Measurements from ENCODE around the gene SFTPA2.
"Not testable (repeated sequence)": the region's sequence is repeated elsewhere in the genome, so short reads cannot be mapped to it uniquely, and the experiment has no call there.

The SFTPA2 gene

GRCh38 chr10:79509934-79510508 is 50.2 kb downstream of the SFTPA2 start:
- not testable (repeated sequence) for DNase-seq (ENCODE audit: low spot score)

- not testable (repeated sequence) for DNase-seq (ENCODE audit: low spot score)
Observed at GRCh38 chr10:79509306-79509933, 50.8 kb downstream of the SFTPA2 start.

- DNase-seq (ENCODE audit: low spot score) = not testable (repeated sequence)
Observed at GRCh38 chr10:79508245-79508644, 52.0 kb downstream of the SFTPA2 start.

GRCh38 chr10:79507440-79508167 is 52.6 kb downstream of the SFTPA2 start:
- no peak for DNase-seq (ENCODE audit: low spot score)
